ENCODE measurements around the gene ARMC10.

GRCh38 chr7:103076764-103077163 is 1.8 kb downstream of the ARMC10 start:
- no peak for TF ChIP-seq POLR2AphosphoS5 (IDR thresholded peaks at IDR 0.05; ENCODE audit: borderline replicate concordance, low read depth, low read length)
- no peak for TF ChIP-seq EZH2 (IDR thresholded peaks at IDR 0.05)
- TF ChIP-seq FOXP2 (optimal IDR thresholded peaks at IDR 0.05; ENCODE audit: control extremely low read depth, extremely low read length, insufficient read depth) = no peak
